ENCODE results near the gene CPB2.

GRCh38 chr13:46143184-46143701 is 38.4 kb upstream of the CPB2 start:
- TF ChIP-seq CTCF (optimal IDR thresholded peaks at IDR 0.05 in 1 of 3, IDR thresholded peaks at IDR 0.05 in 1 of 3, conservative IDR thresholded peaks at IDR 0.05 in 1 of 3; ENCODE audit: extremely low read depth in 1 of 3, insufficient read depth in 2 of 3, low read length in 3 of 3) (no peak), EZH2 (IDR thresholded peaks at IDR 0.05; ENCODE audit: low read length) (no peak)
